ENCODE results near the gene RNF213.
A peak's percentile ranks its signal among the peaks of the same experiment; 100 is the strongest.
"Not testable (repeated sequence)": the region's sequence is repeated elsewhere in the genome, so short reads cannot be mapped to it uniquely, and the experiment has no call there.

RNF213 gene

DNA sequence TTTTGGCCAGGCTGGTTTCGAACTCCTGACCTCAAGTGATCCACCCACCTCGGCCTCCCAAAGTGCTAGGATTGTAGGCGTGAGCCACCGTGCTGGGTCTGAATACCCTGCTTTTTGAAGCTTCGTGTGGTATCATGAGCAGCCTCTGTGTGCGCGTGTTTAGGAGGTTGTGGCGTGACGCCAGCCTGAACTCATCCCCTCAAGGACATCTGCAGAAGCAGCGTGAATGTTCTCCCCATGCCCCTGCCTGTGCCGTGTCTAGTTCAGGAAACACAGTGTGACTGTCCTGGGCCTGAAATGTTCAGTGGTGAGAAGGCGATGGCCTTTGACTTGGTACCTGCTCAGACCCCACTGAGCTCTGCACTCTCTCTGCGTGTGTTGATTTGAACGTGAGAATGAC is 35.6 kb downstream of the RNF213 start:
- no peak for DNase-seq

DNA sequence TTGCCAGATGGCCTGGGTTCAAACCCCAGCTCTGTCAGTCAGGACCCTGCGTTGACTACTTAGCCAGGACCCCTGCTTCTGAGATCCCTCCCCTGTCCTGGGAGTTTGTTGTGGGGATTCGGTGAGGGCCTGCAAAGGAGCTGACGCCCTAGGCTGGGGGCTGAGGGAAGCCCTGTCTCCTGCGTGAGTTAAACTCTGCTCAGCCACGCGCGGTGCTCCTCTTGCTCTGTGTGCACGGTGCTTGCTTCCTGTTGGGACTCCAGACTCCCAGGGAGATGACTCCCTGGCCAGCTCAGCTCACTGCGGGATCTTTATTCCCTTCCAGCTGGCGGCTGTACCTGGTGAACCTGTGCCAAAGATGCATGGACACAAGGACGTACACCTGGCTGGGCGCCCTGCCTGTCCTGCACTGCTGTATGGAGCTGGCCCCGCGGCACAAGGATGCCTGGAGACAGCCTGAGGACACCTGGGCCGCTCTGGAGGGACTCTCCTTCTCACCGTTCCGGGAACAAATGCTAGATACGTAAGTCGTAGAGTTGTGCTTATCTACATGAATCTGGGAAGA is 37.4 kb downstream of the RNF213 start:
- peak; percentile 29 for DNase-seq

DNA sequence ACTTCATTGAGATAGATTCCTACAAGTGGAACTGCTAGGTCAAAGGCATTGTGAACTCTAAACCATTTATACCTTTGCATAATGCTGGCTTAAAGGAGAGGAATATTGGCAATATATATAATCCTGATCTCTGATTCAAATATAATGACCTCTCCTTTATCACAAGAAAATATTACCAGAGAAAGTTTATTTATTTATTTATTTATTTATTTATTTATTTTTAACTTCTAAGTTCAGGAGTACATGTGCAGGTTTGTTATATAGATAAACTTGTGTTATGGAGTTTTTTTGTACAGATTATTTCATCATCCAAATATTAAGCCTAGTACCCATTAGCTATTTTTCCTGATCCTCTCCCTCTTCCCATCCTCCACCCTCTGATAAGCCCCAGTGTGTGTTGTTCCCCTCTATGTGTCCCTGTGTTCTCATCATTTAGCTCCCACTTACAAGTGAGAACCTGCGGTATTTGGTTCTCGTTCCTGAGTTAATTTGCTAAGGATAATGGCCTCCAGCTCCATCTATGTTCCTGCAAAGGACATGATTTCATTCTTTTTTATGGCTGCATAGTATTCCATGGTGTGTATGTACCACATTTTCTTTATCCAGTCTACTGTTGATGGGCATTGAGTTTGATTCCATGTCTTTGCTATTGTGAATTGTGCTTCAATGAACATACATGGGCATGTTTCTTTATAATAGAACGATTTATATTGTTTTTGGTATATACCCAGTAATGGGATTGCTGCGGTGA is 38.9 kb downstream of the RNF213 start:
- DNase-seq, result not testable (repeated sequence)

DNA sequence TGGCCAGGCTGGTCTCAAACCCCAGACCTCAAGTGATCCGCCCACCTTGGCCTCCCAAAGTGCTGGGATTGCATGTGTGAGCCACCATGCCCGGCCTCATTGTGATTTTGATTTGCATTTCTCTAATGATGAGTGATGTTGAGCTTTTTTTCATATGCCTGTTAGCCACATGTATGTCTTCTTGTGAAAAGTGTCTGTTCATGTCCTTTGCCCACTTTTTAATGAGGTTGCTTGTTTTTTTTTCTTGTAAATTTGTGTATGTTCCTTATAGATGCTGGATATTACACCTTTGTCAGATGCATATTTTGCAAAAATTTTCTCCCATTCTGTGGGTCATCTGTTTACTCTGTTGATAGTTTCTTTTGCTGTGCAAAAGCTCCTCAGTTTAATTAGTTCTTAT is 40.1 kb downstream of the RNF213 start:
- not testable (repeated sequence) for DNase-seq

DNA sequence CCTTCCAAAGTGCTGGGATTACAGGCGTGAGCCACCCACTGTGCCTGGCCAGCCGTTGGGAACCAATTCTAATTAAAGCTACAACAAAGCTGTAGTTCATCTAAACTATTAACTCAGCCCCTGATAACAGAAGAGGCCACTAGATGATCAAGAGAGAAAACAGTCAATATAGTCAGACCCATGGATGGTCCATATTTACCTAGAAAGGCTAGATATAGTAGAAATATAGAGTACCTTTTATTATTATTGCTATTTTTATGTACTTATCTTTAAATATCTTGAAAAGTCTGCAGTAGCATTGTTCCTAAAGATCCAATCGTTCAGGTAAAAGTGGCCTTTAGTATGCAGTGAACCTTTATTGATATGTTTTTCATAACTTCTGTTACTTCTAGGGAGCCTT is 43.2 kb downstream of the RNF213 start:
- DNase-seq, result no peak

DNA sequence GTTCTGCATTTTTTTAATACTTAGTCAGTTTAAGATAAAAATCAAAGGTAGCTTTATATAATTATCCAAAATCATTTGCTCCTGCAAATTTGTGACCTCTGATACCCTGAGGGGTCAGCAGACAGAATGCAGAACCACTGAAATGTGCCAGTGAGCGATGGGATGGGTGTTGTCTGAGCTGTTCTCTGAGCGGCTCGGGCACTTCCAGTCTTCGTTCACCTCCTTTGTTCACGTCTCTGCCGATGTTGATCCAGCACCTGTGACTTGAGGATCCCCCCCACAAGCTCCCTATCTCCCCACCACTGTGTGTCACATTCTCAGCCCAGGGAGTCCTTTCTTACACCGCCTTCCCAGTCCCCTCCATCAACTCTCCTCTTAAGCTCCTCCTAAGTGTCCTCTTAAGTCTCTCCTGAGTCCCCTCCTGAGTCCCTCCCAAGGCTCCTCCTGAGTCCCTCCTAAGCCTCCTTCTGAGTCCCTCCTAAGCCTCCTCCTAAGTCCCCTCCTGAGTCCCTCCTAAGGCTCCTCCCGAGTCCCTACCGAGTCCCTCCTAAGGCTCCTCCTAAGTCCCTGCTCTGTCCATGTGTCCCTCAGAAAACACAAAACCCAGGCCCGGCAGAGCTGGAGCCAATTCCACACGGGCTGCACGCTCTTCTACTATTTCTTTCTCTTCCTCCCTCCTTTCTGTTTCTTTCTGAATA is 47.5 kb downstream of the RNF213 start:
- no peak for DNase-seq

DNA sequence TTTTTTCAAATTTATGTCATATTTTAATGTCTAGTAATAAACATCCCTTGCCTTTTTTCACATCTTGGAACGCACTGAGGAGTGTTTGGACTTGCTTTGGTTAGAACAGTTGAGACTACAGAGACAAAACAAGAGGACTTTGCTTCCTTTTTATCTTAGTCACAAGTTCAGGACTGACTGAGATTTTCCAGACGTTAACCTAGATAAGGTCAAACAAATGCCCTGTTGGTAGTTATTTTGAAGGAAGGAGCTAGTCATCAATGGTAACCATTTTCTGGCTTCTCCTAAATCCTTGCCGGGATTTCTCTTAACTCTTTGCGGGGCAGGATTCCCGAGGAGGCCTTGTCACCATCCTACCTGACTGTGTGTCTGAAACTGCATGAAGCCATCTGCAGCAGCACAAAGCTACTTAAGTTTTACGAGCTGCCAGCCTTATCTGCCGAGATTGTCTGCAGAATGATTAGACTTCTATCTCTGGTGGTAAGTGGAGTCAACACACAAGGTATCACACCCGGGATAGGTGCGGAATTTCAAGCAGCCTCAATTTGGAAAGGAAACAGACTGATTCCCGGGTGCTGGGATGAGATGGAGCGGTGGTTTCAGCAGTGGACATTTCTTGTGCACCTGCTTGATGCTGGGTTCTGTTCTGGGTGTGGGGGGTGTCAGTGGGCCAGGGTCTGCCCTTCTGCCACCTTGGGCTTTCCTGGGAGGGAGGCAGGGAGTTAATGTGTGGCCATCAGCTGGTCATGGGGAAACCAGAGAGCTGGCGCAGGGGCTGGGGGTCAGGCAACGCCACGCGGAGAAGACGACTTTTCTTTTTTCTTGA is 48.3 kb downstream of the RNF213 start:
- DNase-seq, result no peak

DNA sequence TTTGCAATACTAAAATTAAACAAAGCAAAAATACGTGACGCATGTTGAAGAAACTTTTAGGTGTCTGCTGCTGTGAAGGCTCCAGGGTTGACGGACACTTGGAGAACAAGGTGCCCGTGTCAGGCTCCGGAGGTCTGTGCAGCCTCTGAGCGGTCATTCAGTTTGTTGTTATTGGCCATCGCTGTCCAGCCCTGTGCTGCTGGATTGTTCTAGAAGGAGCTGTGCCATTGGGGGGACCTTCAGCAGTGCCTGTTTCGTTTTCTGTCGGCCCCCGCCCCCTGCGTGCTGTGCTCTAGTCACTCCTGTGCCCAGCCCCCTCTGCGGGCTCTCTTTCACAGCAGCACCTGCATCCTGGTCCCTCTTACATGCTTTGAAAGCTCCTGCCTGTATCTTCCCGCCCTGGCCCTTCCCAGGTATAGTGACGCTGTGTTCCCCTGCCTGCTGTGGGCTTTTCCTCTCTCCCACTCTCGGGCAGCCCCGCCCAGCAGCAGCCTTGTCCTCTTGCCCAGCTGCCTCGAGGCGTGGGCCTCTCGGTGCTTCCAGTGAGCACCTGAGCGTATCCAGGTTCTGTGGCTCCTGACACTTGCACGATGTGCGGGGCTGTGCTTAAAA is 50.7 kb downstream of the RNF213 start:
- no peak for DNase-seq

DNA sequence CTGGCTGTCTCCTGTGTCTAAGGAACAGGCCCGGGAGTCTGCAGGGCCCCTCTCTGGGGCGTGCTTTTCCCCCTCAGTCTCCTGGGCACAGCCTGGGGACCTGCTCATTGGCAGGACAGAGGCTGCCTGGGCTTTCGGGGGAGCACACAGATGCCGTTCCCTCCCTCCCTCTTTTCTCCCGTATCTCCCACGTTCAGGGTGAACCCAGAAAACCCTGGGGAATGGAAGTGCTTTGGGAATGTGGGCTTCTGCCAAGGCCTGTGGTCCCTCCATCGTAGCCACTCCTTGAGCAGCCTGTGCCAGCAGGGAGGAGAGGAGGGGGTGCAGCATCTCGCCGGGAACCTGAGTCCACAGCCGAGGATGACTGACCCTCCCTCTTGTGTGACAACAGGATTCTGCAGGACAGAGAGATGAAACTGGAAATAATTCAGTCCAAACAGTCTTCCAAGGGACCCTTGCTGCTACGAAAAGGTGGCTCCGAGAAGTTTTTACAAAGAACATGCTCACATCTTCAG is 52.0 kb downstream of the RNF213 start:
- no peak for DNase-seq

DNA sequence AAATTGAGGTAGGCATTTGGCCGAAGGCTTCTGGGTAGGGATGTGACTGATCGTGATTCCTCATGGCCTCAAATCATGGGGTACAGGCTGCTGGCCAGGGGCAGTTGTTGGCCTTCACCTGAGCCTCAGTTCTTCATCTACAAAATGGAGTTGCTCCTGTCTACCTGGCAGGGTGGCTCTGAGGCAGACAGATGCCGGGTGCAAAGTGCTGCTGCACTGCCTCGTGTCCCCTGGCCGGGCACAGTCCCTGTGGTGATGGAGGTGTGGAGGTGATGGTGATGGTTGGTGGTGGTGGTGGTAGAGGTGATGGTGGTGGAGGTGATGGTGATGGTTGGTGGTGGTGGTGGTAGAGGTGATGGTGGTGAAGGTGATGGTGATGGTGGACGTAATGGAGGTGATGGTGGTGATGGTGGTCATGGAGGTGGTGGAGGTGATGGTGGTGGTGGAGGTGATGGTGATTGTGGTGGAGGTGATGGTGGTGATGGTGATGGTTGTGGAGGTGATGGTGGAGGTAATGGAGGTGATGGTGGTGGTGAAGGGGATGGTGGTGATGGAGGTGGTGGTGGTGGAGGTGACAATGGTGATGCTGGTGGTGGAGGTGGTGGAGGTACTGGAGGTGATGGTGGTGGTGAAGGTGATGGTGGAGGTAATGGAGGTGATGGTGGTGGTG is 52.6 kb downstream of the RNF213 start:
- DNase-seq, result no peak

DNA sequence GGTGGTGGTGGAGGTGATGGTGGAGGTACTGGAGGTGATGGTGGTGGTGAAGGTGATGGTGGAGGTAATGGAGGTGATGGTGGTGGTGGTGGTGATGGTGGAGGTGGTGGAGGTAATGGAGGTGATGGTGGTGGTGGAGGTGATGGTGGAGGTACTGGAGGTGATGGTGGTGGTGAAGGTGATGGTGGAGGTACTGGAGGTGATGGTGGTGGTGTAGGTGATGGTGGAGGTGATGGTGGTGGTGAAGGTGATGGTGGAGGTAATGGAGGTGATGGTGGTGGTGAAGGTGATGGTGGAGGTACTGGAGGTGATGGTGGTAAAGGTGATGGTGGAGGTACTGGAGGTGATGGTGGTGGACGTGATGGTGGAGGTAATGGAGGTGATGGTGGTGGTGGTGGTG is 53.3 kb downstream of the RNF213 start:
- DNase-seq, result not testable (repeated sequence)

DNA sequence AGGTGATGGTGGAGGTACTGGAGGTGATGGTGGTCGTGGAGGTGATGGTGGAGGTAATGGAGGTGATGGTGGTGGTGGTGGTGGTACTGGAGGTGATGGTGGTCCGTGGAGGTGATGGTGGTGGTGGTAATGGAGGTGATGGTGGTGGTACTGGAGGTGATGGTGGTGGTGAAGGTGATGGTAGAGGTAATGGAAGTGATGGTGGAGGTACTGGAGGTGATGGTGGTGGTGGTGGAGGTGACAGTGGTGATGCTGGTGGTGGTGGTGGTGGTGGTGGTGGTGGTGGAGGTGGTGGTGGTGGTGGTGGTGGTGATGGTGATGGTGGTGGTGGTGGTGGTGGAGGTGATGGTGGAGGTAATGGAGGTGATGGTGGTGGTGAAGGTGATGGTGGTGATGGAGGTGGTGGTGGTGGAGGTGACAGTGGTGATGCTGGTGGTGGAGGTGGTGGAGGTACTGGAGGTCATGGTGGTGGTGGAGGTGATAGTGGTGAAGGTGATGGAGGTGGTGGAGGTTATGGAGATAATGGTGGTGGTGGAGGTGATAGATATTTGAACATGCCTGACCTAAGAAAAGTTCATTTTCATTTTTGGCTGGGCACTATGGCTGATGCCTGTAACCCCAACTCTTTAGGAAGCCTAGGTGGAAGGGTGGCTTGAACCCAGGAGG is 55.0 kb downstream of the RNF213 start:
- no peak for DNase-seq

DNA sequence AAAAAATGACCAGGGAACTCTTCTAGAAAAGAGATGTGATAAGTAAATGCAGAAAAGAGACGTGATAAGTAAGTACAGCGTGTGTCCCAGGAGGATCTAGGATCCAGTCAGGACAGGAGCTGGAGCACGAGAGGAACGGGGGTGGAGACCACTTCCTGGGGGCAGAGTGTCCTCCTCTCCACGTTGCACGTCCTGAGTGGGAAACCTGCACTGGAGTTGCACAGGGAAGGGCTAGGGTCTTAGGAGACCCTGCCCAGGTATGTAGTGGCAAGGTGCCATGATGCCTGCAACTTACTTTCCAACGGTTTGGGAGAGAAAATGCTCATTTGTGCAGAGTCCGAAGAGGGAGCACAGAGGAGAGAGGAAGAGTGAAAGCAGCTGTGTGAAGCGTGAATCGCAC is 55.8 kb downstream of the RNF213 start:
- DNase-seq, result no peak

DNA sequence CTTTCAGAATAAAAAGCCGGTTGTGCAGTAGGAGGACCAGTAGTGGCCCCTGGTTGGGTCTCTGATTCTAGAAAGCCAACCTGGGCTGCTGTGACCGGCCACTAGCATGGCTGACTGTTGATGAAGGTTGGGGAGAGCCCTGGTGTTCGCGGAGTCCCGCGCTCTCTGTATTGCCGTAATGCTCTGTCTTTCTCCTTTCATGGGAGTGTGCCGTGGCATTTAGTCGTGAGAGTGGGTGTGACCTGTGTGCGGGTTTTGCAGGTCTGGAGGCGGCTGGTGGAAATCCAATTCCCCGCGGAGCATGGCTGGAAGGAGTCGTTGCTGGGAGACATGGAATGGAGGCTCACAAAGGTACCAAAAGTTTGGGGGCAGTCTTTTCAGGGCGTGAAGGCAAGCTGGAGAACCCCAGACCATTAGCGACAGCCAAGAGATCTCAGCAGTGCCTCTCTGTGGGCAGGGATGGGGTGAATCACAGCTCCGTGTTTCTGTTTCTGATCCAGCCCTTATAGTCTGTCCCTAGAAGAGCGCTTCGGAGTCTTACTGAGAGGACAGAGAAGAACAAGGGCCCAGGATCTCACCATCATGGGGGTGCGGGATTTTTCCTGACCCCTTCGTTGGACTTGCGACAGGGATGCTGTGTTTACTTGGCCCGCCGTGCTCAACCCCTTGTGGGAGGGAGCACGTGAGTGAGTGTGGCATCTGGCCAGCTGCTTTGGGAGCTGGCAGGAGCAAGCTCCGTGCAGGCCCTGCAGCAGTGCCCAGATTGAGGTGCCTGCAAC is 56.5 kb downstream of the RNF213 start:
- DNase-seq, result no peak

DNA sequence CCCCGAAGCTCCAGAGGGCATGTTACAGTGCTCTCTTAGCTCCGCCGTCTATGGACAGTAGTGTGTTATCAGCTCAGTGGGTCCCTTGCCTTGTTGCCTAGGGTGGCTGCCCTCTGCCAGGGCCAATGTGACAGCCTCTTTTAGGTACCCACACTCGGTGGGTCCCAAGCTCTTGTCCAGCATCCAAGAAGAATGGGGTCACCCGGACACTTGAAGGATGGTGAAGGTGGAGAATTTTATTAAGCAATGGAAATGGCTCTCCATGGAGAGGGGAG is 57.0 kb downstream of the RNF213 start:
- no peak for DNase-seq

DNA sequence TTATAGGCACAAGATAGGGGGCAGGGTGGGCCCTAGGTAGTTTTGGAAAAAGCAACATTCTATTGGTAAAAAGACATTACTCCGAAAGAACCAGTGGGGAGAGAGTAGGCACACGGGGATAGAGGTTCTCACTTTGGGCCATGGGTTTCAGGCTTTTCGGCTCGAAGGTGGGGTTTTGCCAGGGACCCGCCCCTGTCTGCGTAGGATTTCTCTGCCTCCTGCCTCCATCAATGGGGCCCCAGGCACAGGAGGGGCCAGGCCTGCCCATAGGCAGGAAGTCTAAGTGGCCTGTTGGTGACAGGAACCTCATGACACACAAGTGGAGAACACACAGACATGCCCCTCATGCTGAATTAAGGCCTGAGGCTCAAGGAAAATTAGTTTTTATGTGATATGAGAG is 57.5 kb downstream of the RNF213 start:
- no peak for DNase-seq

DNA sequence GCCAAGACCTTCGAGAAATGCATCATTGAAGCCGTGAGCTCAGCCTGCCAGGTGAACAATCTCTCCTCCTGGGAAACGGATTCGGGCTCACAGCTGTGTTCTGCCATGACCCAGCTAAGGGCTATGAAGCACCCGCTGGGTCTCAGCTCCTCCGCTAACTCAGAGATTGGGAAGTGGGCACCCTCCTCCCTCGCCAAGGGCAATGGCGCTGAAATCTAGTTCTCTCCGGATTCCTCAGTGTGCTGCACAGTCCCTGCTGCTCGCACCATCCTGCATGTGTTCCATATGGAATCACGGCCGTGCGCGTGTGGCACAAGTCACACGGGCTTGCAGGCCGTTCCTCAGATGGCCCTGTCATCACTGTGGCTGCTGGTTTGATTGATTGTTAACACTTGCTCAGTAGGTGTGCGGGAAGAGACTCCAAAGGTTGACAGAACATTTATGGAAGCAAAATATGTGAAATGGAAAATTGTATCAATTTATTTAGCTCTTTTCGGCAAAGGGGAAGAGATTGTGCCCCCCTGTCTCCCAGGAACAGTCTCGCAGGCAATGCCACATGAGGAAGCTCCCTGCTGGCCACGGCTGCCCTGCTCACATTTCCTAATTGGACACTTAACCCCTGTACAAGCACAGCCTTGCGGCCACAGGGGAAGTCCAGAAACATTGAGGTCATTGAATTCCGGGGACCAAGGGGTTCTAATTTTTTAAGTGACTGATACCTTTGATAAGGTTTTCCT is 58.8 kb downstream of the RNF213 start:
- no peak for DNase-seq

DNA sequence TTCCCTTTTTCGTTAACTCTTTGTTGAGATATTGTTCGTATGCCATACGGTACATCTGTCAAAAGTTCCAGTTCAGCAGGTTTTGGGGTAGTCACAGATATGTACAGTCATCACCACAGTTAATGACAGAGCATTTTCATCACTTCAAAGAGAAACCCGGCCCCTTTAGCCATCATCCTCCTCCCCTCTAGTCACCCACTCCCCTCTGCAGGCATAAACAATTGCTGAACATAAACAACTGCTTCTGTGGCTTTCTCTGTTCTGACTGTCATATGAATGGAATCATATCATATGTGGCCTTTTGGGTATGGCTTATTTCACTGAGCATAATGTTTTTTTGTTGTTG is 59.3 kb downstream of the RNF213 start:
- DNase-seq, result no peak

DNA sequence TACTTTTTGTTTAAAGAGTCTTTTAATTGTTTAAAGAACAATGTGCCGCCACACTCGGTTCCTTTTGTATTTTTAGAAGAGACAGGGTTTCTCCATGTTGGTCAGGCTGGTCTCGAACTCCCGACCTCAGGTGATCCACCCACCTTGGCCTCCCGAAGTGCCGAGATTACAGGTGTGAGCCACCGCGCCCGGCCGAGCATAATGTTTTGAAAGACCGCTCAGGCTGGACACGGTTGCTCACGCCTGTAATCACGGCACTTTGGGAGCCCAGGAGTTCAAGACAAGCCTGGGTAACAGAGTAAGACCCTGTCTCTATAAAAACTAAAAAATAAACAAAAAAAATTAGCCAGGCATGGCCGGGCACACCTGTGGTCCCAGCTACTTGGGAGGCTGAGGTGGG is 59.8 kb downstream of the RNF213 start:
- DNase-seq, result no peak

DNA sequence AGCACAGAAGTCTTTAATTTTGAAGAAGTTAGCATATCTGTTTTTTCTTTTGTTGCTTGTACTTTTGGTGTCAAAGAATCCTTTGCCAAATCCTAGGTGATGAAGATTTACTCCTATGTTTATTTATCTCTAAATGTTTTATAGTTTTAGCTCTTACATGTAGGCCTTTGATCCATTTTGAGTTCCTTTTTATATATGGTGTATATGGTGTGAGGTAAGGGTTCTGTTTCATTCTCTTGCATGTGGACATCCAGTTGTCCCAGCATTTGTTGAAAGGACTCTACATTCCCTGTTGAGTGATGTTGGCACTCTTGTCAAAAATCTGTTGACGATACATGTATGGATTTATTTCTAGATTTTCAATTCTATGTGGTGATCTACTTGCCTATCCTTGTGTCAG is 62.2 kb downstream of the RNF213 start:
- DNase-seq, result no peak

DNA sequence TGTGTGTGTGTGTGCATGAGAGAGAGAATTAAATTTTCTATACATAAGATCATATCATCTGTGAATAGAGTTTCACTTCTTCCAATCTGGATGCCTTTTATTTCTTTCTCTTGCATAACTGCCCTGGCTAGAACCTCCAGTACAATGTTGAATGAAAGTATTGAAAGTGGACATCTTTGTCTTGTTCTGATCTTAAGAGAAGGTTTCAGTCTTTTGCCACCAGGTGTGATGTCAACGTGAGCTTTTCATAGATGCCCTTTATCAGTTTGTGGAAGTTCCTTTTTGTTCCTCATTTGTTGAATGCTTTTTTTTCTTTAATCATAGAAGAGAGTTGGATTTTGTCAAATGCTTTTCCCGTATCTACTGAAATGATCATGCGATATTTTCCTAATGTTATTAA is 63.3 kb downstream of the RNF213 start:
- DNase-seq, result no peak
